HG02885 (cell line): Measurements from ENCODE around the gene CTF1.
A peak's percentile ranks its signal among the peaks of the same experiment; 100 is the strongest.
"Not testable (repeated sequence)": the region's sequence is repeated elsewhere in the genome, so short reads cannot be mapped to it uniquely, and the experiment has no call there.

Experiments used
- ATAC-seq: cut with Tn5 transposase; IDR thresholded peaks from one replicate; pipeline ENCODE4 v1.9.1; 2021; ENCODE audit warnings: mild to moderate bottlenecking; ENCODE audit not compliant: unreplicated experiment, poor library complexity

The CTF1 gene

GRCh38 chr16:30886145-30886544 is 10.3 kb upstream of the CTF1 start:
- no peak for ATAC-seq

DNA sequence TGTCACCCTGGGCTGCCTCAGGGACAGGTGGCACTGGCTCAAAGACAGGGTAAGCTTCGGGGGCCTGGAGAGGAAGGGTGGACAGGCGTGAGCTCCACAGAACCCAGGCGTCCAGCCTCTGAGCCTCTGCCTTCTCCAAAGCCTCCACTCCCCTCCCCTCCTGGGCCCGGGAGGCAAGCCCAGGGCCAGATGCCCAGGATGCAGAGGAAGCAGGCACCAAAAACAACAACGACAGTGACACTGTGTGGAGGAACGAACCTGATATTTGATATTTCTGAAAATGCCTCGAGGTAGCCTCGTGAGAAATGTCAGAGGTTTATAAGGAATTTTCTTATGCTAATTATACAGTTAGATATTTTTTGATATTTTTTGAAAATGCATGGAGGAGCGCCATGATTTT is 8.5 kb upstream of the CTF1 start:
- ATAC-seq = no peak

GRCh38 chr16:30888856-30889499 is 7.4 kb upstream of the CTF1 start:
- ATAC-seq = no peak

GRCh38 chr16:30889721-30890120 is 6.7 kb upstream of the CTF1 start:
- ATAC-seq = no peak

DNA sequence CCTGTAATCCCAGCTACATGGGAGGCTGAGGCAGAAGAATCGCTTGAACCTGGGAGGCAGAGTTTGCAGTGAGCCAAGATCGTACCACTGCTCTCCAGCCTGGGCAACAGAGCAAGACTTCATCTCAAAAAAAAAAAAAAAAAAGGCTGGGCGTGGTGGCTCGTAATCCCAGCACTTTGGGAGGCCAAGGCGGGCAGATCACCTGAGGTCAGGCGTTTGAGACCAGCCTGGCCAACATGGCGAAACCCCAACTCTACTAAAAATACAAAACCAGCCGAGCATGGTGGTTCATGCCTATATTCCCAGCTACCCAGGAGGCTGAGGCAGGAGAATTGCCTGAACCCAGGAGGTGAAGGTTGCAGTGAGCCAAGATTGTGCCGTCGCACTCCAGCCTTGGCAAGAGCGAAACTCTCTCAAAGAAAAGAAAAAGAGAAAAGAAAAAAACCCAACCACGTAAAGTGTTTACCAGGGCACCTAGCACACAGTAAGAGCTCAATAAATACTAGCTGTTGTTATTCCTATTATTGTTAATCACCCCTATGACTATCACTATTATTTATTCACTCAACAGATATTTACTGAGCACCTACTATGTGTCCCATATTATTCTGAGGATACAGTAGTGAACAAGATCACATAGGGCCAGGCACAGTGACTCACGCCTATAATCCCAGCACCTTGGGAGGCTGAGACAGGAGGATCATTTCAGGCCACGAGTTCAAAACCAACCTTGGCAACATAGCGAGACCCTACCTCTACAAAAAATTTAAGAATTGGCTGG is 5.2 kb upstream of the CTF1 start:
- not testable (repeated sequence) for ATAC-seq

DNA sequence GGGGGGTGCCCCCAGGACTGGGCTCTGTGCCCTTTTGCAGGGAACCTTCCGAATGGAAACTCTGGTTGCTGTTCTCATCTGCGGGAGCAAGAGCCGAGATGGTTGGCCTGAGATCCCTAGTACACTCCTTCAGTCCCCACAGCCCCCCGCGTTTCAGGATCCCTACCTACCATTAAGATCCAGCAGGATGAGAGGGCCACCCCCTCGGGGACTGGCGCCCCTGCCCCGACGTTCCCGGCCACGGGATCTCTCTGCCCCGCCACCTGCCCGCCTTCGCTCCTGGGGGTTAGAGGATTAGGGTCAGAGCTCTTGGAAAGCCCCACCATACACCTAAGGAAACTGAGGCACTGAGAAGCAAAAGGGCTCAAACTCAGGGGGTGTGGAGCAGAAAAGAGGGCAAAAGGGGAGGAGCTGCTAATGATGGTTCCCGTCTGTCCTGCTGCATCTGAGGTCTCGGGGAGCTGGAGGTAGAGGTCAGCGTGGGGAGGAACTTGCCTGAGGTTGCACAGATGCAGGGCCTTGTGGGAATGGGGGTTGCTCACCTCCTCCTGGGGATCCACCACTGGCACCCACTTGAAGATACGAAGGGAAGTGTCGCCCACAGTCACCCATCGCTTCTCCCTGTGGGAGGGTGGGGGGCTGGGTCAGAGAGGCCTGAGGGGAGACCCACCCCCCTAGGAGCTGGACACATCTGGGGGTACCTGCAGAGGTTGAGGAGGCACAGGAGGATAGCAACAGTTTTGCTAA is 3.6 kb upstream of the CTF1 start:
- no peak for ATAC-seq

DNA sequence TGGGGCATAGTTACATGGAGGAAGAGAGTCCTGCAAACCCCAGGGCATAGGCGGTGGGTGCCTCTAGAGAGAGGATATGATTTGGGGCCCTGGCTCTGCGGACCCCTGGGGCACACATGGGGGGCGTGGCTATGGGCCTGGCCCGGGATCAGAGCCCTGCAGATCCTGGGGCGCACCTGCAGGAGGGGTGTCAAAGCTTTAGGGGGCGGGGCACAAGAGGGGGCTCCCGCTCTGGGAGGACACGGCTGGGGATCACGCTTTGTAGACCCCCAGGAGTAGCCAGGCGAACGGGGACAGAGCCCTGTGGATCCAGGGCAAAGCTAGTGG is 3.0 kb upstream of the CTF1 start:
- peak; percentile 12 for ATAC-seq

DNA sequence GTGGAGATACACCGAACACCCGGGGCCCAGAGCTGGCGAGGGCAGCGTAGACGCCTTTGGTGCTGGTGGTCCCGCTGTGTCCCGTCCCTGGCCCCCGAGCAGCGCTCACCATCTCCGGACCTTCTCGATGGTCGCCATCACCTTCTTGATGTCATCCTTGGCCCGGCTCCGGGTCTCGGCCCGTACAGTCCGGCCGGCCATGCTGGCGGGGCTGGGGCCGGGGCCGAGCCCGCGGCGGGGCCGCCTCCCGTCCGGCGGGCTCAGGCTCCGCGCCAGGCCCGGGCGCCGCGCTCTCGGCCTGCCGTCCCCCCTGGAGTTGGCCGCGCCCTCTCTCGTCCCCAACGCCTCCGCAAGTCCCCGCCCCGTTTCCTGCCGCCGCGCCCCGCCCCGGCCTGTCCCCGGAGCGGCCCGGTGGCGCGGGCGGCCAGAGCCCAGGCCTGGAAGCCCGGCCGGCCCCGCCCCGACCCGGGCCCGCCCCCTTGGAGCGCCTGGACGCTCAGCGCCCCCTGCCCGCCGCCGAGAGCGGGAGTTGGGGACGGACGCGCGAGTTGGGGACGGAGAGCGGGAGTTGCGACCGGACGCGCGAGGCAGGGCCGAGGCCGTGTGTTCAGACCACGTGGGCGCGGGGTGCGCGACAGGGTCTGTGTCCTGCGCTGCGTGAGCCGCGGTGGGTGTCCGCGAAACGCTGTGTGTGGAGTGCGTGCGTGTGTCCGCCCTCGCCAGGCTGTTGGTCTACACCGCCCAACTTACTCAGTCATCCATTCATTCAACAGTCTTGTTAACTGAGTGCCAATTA is 2.5 kb upstream of the CTF1 start, which contains the start of gene BCL7C:
Gene BCL7C (minus strand): TSS at position 334 of the 796 bp plus-strand sequence. CDS start 133 bp downstream, at position 201.
- peak; percentile 76 for ATAC-seq

- no peak for ATAC-seq
Measured at GRCh38 chr16:30894540-30895368, 1.7 kb upstream of the CTF1 start.

DNA sequence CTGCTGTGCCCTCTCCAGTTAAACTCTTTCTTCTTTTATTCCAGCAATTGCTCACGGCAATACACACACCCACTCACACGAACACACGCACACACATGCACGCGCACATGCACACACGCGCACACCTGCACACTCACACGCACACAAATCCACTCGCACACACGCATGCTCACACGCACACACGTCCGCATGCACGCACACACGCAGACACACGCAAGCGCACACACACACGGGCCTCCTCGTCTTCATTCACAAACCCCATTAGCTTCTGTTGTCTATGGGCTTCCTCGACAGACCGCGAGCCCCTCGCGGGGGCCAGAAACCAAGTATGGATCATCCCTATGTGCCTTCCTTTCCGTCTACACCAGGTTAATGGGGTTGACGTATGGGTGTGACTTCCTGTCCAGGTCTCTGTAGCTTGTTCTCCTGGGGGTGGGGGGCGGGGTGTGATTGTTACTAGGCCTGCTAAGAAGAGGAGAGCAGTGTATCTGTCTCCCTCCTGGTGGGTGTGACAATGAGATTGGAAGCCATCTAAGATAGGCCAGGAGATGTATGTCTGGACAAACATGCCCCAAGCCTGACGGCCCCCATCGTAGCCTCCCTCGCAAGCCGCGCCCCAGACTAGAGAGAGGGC is 670 bp upstream of the CTF1 start:
- ATAC-seq = no peak

DNA sequence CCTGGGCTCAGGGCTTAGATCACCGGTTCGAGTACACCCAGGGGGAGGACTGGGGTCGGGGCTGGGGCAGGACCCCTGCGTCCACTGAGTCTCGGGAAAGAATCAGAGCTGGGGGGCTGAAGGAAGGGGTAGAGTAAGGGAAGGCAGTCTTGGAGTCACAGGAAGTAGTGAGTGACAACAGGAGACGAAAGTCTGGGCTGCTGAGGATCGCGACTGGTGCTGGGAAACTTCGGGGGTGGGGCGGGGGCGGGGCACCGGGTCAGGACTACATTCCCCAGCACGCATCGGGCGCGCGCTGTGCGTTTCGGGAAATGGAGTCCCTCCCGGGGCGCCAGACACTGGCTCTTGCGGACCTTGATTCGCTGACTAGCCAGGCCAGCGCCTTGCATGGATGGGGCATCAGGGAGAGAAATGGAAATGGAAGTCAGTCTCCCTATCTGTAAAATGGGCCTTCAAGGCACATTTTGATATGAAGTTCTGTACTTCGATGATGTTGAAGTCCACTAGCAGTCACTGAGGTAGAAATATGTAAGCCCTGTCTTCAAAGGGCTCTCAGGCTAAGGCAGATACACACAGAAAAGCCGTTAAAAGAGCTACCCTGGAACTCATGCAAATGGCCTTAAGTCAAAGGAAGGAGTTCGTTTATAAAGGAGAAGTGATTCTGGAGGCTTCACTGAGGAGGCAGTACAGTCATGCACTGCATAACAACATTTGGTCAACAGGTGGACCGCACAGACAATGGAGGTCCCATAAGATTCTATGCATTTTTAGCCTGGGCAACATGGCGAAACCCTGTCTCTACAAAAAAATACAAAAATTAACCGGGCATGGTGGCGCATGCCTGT is 697 bp downstream of the CTF1 start:
- peak; percentile 45 for ATAC-seq

DNA sequence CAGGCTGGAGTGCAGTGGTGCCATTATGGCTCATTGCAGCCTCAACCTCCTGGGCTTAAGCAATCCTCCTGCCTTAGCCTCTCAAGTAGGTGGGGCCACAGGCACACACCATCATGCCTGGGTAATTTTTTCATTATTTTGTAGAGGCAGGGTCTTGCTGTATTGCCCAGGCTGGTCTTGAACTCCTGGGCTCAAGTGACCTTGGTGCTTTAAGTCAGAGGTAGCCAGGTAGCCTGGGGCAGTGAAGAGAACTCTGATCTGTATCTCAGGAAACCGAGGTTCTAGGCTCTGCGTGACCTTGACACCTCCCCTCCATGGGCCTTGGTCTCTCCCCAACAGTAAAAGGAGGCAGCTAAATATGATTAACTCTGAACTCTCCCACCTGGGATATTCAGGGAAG is 3.4 kb downstream of the CTF1 start:
- ATAC-seq = no peak

DNA sequence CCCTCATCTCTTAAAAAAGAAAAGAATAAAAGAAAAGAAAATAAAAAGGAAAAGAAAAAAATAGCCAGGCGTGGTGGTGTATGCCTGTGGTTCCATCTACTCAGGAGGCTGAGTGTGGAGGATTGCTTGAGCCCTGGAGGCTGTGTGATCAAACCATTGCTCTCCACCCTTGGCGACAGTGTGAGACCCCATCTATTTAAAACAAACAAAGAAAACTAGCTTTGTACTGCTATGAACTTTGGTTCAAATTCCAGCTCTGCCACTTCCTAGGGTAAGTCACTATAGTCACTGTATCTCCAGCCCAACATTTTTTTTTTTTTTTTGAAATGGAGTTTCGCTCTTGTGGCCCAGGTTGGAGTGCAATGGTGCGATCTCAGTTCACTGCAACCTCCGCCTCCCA is 4.2 kb downstream of the CTF1 start:
- no peak for ATAC-seq

DNA sequence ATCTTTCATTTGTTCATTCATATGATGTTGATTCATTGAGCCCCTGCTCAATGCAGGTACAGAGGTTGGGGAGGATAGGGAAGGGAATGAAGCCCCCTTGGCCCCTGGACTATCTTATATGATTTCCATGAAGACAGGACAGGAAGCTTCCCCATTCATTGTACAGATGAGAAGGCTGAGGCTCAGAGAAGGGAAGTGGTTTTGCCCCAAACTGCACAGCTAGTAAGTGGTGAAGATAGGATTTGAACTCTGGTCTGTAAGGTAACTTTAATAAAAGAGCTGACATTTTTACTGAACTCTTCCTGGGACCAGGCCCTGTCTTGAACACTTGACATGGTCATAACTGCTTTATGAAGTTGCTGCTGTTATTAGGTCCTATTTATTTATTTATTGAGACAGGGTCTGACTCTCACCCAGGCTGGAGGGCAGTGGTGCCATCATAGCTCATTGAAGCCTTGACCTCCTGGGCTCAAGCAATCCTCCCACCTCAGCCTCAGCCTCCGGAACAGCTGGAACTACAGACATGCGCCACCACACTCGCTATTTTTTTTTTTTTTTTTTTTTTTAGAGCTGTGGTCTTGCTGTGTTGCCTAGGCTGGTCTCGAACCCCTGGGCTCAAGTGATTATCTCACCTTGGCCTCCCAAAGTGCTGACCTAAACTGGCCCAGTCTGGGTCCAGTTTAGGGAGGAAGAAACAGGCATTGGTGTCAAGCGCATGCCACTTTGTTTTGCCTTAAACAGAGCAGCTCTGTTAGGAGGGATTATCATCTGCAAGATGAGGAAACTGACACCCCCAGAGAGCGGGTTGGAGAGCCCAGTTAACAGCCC is 5.0 kb downstream of the CTF1 start:
- no peak for ATAC-seq

GRCh38 chr16:30902029-30902972 is 5.9 kb downstream of the CTF1 start:
- ATAC-seq = peak; percentile 80

DNA sequence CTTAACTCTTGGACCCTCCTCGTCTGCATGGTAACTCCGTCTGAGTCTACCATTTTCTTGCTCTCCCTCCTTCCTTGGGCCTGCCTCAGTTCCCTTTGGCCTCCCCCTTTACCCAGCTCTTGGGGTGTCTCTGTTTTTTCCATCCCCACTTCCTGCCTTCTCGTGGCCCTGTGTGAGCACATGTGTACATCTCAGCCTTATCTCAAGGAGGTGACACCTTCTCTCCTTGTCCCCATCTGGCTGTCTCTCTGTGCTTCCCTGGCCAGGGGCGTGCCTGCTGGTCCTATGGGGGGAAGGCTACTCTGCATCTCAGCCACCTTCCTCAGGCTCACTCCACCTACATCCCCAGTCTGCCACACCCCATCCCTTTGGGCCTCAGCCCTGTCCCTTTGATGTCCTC is 6.6 kb downstream of the CTF1 start:
- no peak for ATAC-seq
